Activated T-cell treated with anti-CD3 and anti-CD28 coated beads, Interleukin-2, amount 50 U/mL, for 4 hours (primary cell): ENCODE measurements around the gene RPL32. TPM values are rescaled to one million over a fixed set of nuclear protein-coding genes. Genes with fewer than 3 reads are reported as not detected.
A peak's percentile ranks its signal among the peaks of the same experiment; 100 is the strongest.
"Not testable (repeated sequence)": the region's sequence is repeated elsewhere in the genome, so short reads cannot be mapped to it uniquely, and the experiment has no call there.

ENCODE experiments used
- ATAC-seq, 2 donors: fragments of 200-7000 bp; cut with Tn5 transposase; one replicate each; pipeline ENCODE4 v1.10.0; 2021
- DNase-seq: peaks from one replicate; pipeline ENCODE4 v3.0.0-alpha.2; 2020
- H3K27me3 Mint-ChIP-seq: one replicate; pipeline ENCODE4 v1.8.0; 2021; ENCODE audit warnings: low read depth, mixed read lengths
- H3K36me3 Mint-ChIP-seq: one replicate; pipeline ENCODE4 v1.8.0; 2022; ENCODE audit warnings: mixed read lengths; ENCODE audit not compliant: insufficient read depth
- H3K4me1 Mint-ChIP-seq: one replicate; pipeline ENCODE4 v1.8.0; 2021; ENCODE audit warnings: low read depth, mixed read lengths
- H3K4me3 Mint-ChIP-seq: one replicate; pipeline ENCODE4 v1.8.0; 2021; ENCODE audit warnings: mild to moderate bottlenecking, moderate library complexity, mixed read lengths
- H3K9me3 Mint-ChIP-seq: one replicate; pipeline ENCODE4 v1.8.0; 2021; ENCODE audit warnings: mixed read lengths
- total RNA-seq, 3 donors: library from RNA; stranded (reverse); gene quantifications; one replicate each; pipeline ENCODE4 v1.2.1, GENCODE V29; 2021

The RPL32 gene
- total RNA-seq, 3 donors from 2014 or later = 2,424 to 2,614 (median 2,461) TPM

DNA sequence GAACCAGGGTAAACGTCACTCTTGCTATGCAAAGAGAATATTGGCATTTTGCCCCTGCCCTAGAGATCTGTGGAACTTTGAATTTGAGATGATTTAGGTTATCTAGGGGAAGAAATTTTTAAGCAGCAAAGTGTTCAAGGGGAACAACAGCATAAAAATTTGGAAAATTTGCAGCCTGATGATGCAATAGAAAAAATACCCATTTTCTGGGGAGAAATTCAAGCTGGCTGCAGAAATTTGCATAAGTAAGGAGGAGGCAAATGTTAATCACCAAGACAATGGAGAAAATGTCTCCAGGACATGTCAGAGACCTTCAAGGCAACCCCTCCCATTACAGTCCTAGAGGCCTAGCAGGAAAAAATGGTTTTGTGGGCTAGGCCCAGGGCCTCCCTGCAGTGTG is 4.4 kb upstream of the RPL32 start:
- no peak for DNase-seq
- peaks cover 7% of the 10 kb centered on the region for H3K36me3 Mint-ChIP-seq
- no peaks in the 10 kb centered on the region for H3K27me3 Mint-ChIP-seq
- H3K4me1 Mint-ChIP-seq = peaks cover 4% of the 10 kb centered on the region
- H3K9me3 Mint-ChIP-seq = no peaks in the 10 kb centered on the region
- no peak overlapping the region for H3K4me3 Mint-ChIP-seq
- no peak for ATAC-seq

DNA sequence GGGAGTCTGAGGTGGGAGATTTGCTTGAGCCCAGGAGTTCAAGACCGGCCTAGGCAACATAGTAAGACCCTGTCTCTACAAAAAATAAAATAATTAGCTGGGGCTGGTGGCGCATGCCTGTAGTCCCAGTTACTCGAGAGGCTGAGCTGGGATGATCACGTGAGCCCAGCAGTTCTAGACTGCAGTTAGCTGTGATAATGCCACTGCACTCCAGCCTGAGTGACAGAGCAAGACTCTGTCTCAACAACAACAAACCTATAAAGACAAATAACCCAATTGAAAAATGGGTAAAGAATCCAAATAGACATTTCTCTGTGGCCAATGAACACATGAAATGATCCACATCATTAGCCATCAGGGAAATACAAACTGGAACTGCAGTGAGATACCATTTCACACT is 1.1 kb upstream of the RPL32 start:
- H3K9me3 Mint-ChIP-seq = no peaks in the 10 kb centered on the region
- H3K36me3 Mint-ChIP-seq = peaks cover 39% of the 10 kb centered on the region
- H3K4me3 Mint-ChIP-seq = no peak overlapping the region
- H3K4me1 Mint-ChIP-seq = peaks cover 30% of the 10 kb centered on the region
- no peak for DNase-seq
- H3K27me3 Mint-ChIP-seq = no peaks in the 10 kb centered on the region
- ATAC-seq = no peak

DNA sequence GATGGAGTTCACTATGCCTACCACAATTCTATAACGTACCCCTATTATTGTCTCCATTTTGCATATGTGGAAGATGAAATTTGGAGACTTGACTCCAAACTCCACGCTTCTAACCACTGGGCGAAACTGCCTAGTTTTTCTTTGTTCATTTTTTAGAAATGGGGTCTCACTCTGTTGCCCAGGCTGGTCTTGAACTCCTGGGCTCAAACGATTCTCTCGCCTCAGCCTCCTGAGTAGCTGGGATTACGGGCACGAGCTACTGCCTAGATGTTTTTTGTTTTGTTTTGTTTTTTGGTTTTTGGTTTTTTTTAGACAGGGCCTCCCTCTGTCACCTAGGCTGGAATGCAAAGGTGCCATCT is 584 bp upstream of the RPL32 start:
- H3K36me3 Mint-ChIP-seq = peaks cover 44% of the 10 kb centered on the region
- peaks cover 35% of the 10 kb centered on the region for H3K4me1 Mint-ChIP-seq
- no peaks in the 10 kb centered on the region for H3K9me3 Mint-ChIP-seq
- ATAC-seq (no peak), DNase-seq (no peak)
- peak overlapping the region; percentile 98 for H3K4me3 Mint-ChIP-seq
- no peaks in the 10 kb centered on the region for H3K27me3 Mint-ChIP-seq

DNA sequence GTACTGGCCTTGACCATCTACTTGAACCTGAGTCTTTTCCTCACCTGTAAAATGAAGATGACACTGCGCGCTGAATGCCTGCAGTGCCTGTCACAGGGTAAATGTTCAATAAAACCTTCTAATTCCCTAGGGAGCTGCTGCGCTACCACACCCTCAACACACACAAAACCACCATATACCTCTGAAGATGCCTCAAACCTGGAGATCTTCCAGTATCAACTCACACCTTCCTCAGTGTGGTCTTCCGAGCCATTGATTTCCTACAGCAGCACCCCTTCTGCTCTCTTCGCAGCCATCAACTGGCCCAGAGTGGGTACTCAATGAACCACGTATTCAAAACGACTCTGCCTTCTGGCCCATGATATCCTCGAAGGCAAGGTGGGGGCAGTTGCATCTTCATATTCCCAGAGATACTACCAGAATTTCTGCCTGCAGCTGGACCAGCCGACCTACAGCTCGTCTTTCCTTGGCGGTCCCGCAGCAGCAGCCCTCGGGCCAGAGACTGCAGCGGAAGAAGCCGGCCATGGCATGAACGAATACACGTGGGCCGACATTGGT is 695 bp downstream of the RPL32 start:
- peaks cover 55% of the 10 kb centered on the region for H3K36me3 Mint-ChIP-seq
- peak; percentile 25 for ATAC-seq
- no peak for DNase-seq

DNA sequence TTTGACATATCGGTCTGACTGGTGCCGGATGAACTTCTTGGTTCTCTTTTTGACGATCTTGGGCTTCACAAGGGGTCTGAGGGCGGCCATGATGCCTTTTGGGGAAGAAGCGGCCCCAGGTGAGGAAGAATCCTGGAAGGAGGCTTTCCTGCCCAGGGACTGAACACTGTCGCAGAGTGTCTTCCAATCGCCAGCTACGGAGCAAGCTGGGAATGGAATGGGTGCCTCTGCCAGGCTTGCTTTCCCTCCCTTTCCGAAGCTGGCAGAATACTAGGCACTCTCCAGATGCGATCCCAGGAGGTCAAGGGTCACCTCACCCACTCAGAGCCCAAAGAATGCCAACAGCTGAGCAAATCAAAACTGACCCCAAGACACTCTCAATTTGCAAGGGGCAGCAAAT is 1.2 kb downstream of the RPL32 start:
- peaks cover 56% of the 10 kb centered on the region for H3K36me3 Mint-ChIP-seq
- H3K9me3 Mint-ChIP-seq, H3K27me3 Mint-ChIP-seq, DNase-seq, ATAC-seq: not testable (repeated sequence)
- peaks cover 42% of the 10 kb centered on the region for H3K4me1 Mint-ChIP-seq
- H3K4me3 Mint-ChIP-seq = peak overlapping the region; percentile 98

More for the DNA sequence above, 695 bp downstream of the RPL32 start:
- no peaks in the 10 kb centered on the region for H3K27me3 Mint-ChIP-seq
- H3K9me3 Mint-ChIP-seq = no peaks in the 10 kb centered on the region
- H3K4me3 Mint-ChIP-seq = peak overlapping the region; percentile 98
- H3K4me1 Mint-ChIP-seq = peaks cover 42% of the 10 kb centered on the region

DNA sequence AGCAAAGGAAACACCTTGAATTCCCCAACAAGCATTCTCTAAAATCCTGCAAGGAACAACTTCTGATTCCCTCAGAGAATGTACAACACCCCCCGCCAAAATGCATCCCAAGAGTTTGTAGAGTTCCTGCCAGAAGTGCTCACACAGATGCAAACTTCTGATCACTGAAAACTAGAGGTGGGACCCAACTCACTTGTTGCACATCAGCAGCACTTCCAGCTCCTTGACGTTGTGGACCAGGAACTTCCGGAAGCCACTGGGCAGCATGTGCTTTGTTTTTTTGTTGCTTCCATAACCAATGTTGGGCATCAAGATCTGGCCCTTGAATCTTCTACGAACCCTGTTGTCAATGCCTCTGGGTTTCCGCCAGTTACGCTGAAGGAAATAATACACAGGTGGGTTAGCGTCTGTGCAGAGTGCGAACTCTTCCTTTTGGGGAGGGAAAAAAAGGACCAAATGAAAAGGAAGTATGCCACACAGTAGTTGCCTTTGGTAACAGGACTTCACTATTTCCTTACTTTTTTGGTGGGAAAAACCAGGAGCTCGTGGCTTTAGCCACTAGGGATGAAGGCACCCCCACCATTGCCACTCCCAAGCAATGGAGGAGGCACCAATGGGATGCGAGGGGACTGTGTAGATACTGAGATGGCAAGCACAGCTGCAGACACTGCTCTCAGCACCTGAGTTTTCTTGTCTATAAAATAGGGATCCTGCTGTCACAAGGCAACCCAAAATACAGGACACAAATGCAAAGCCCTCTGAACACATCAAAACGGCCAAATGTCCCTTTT is 2.0 kb downstream of the RPL32 start:
- ATAC-seq (no peak), DNase-seq (no peak)
- peaks cover 42% of the 10 kb centered on the region for H3K4me1 Mint-ChIP-seq
- H3K36me3 Mint-ChIP-seq = peaks cover 59% of the 10 kb centered on the region
- peak overlapping the region; percentile 98 for H3K4me3 Mint-ChIP-seq
- no peaks in the 10 kb centered on the region for H3K9me3 Mint-ChIP-seq
- H3K27me3 Mint-ChIP-seq = no peaks in the 10 kb centered on the region

DNA sequence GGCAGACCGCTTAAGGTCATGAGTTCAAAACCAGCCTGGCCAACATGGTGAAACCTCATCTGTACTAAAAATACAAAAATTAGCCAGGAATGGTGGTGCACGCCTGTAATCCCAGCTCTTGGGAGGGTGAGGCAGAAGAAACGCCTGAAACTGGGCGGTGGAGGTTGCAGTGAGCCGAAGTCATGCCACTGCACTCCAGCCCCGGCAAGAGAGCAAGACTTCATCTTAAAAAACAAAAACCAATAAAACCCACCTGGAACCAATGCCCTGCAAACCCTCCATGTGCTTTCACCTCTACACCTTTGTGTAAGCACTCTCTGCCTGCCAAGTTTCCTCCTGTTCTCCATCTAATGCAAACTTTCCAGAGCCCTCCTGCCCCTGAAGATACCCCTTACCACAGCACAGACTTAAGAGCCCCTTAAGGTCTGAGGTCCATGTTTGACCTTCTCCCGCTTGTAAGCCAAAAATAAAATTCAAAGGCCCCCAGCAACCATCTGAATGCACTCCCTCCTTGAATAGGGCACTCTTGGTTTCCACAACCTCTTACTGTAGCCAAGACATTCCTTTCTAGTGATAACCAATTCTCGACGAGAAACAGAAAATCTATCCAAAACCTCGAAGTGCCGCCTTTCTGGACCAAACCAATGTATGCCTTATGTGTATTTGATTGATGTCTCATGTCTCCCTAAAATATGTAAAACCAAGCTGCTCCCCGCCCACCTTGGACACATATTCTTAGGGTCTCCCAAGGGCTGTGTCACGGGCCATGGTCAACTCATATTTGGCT is 3.0 kb downstream of the RPL32 start:
- H3K4me1 Mint-ChIP-seq = peaks cover 42% of the 10 kb centered on the region
- no peaks in the 10 kb centered on the region for H3K27me3 Mint-ChIP-seq
- H3K36me3 Mint-ChIP-seq = peaks cover 69% of the 10 kb centered on the region
- ATAC-seq (no peak), DNase-seq (no peak)
- peak overlapping the region; percentile 98 for H3K4me3 Mint-ChIP-seq
- no peaks in the 10 kb centered on the region for H3K9me3 Mint-ChIP-seq

DNA sequence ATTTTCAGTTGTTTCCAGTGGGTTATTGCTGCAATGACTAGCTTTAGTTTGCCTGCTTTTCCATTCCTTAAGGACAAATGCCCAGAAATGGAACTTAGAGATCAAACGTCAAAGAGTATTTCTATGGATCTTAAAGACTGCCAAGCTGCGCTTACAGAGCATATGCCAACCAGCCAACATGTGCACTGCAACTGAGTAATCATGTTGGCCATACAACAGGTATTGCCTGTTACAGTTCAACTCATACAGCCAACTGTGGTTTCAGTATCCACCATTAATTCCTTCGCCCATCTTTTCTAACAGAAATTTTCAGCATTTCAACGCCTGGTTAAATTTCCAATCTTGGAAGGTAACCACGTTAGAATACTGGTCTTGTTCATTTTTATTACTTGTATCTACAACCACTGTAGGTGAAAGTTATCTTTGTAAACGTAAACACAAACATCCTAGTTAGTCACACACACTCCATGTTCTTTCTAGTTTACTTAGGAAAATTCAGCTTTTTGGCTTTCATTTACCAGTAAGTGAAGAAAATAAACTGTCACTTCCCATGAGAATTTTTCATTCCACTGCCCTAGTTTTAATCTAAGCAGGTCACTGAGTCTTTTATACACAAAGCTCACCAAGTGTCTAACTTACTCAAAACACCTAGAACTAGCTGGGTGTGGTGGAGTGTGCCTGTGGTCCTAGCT is 3.9 kb downstream of the RPL32 start:
- no peak for DNase-seq
- no peak for ATAC-seq
- peaks cover 42% of the 10 kb centered on the region for H3K4me1 Mint-ChIP-seq
- H3K4me3 Mint-ChIP-seq = peak overlapping the region; percentile 98
- H3K36me3 Mint-ChIP-seq = peaks cover 76% of the 10 kb centered on the region
- H3K9me3 Mint-ChIP-seq = no peaks in the 10 kb centered on the region
- H3K27me3 Mint-ChIP-seq = no peaks in the 10 kb centered on the region

DNA sequence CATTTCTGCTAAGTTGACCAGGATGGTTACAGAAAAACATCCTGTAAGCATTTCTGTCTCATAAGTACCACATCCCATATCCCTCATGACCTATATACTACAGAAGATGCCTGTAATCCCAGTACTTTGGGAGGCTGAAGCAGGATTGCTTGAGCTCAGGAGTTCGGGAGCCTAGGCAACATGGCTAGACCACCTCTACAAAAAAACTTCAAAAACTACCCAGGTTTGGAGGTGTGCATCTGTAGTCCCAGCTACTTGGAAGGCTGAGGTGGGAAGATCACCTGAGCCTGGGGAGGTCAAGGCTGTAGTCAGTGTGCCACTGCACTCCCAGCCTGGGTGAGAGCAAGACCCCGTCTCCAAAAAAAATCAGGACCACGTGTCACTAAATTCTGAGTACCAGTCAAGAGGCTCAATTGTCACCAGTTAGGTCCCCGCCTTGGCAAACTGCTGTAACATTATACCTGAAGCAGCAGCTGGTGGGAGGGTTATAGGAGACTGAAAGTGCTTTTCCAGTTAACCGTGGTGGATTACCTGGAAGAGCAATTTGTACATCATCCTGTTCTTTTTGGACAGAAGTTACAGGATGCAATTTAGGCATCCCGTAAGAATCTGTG is 6.2 kb downstream of the RPL32 start:
- DNase-seq = no peak
- Mint-ChIP-seq H3K4me1 (peaks cover 34% of the 10 kb centered on the region), H3K4me3 (no peak overlapping the region), H3K27me3 (no peaks in the 10 kb centered on the region), H3K9me3 (no peaks in the 10 kb centered on the region), H3K36me3 (peaks cover 70% of the 10 kb centered on the region)
- ATAC-seq = no peak

DNA sequence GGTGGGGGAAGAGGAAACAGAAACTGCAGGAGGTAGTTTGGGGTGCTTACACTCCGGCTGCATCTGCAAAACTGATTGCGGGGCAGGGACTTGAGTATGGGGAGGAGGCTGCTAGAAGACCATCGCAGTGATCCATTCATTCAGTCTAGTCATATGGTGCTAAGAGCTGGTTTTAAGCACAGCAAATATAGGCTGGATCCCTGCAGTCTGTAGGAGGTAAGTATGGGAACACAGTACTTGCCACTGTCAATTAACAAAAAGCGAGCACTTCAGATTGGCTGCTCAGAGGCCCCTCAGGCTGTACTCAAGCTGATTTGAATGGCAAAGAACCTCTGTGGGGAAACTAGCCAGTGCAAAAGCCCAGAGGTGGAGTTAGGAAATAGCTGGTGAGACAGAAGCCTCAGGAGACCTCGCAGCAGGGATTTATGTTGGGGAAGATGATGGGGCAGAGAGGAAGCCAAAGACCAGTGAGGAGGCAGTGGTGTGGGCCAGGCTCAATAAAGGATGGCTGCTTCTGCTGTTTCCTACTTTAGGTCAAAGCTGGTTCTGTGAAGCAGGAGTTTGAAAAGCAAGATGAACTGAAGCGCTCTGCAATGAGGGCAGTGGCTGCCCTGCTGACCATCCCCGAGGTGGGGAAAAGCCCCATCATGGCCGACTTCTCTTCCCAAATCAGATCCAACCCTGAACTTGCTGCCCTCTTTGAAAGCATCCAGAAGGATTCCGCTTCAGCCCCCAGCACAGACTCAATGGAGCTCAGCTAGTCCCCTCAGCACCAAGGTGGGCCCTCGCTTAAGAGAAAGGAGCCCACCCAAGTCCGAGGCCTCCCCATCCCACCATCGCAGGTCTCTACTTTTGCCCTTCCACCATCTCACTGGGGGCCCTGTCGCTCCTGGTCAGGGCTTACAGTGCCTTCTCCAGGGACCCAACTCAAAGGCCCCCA is 7.9 kb downstream of the RPL32 start:
- peak; percentile 0 to 7 for ATAC-seq
- Mint-ChIP-seq H3K9me3 (no peaks in the 10 kb centered on the region), H3K36me3 (peaks cover 54% of the 10 kb centered on the region), H3K27me3 (no peaks in the 10 kb centered on the region), H3K4me1 (peaks cover 22% of the 10 kb centered on the region), H3K4me3 (no peak overlapping the region)
- DNase-seq = no peak

DNA sequence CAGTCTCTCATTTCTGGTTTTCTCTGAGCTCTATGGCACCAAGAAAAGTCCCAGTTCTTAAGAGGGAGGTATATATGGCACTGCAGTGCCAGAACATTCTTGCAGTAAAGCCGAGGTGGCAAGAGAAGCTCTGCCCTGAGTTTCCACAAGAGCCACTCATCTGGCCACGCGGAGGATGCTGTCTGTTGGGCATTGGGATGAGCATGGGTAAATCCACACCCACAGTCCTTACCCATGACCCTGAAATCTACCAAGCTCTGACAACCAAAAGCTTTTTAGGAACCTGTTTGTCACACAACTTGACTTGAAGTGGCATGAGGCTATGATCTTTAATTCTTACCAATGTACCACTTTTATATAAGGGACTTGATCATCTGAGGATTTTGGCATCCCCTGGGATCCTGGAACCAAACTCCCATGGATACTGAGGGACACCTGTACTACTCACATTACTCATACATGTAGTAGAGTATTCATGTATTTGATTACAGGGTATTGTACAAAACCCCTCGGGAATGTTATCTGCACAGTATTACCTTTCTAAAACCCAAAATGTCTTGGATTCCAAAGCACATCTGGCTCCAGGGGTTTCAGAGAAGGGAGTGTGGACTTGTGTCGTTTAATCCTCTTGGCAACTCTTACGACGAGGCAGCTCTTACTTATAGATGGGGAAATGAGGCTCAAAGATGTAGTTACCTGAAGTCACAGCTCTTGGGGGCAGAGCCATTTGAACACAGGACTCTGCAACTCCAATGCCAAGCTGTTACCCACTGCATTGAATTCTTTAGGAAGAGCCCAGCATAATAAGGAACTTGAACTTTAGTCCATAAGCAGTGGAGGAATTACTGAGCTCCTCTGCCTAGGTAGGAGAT is 8.8 kb downstream of the RPL32 start:
- no peaks in the 10 kb centered on the region for H3K9me3 Mint-ChIP-seq
- H3K4me1 Mint-ChIP-seq = peaks cover 13% of the 10 kb centered on the region
- peaks cover 46% of the 10 kb centered on the region for H3K36me3 Mint-ChIP-seq
- no peaks in the 10 kb centered on the region for H3K27me3 Mint-ChIP-seq
- ATAC-seq (no peak), DNase-seq (no peak)
- no peak overlapping the region for H3K4me3 Mint-ChIP-seq

DNA sequence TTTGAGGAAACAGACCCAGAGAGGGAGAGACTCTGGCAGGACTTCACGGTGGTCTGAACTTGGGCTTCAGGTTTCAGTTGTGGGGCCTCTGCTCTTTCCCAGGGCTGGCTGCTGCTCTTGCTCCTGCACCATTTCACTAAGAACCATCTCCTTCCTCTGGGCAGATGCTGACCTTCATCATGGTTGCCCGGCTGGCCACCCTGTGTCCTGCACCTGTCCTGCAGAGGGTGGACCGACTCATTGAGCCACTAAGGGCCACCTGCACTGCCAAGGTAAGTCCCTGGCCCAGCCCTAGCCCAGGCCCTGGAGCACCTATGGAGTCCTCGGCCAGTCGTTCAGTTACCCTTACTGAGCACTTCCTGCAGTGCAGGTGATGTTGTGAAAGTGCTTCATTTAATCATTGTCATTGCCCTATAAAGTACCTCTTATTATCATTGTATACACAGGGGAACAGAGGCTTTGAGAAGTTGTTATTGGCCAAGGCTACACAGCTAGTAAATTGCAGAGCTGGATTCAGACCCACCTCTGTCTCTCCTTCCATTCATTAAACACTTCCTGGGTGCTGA is 10.0 kb downstream of the RPL32 start:
- Mint-ChIP-seq H3K9me3 (no peaks in the 10 kb centered on the region), H3K36me3 (peaks cover 36% of the 10 kb centered on the region), H3K4me1 (peaks cover 4% of the 10 kb centered on the region), H3K4me3 (no peak overlapping the region), H3K27me3 (no peaks in the 10 kb centered on the region)
- DNase-seq (no peak), ATAC-seq (peak; percentile 5 to 11)
